ENCODE data around the gene GPR55. TPM values are rescaled to one million over a fixed set of nuclear protein-coding genes. Genes with fewer than 3 reads are reported as not detected.

GPR55 gene
- total and polyA plus RNA-seq, 2 donors (not counting 1 experiment from before 2014, with no cell fraction given): 3.0 to 4.1 TPM

- Histone ChIP-seq H2AFZ (ENCODE audit: insufficient read depth, low read depth, low read length, poor library complexity, severe bottlenecking) (no peak overlapping the region), H3K4me1 (ENCODE audit: control insufficient read depth in 2 of 2, insufficient read depth in 2 of 2, low read length in 2 of 2) (peaks cover 87 to 94% of the 10 kb centered on the region in 2 donors), H3K27ac (ENCODE audit: low read length in 2 of 2) (peak overlapping the region; percentile 90 to 99), H3K27me3 (replicated peaks in 1 of 4; ENCODE audit: control extremely low read depth in 1 of 4, control insufficient read depth in 3 of 4, insufficient read depth in 4 of 4, low read length in 3 of 4) (no peaks in the 10 kb centered on the region), H3K36me3 (replicated peaks in 1 of 2; ENCODE audit: control extremely low read depth in 1 of 2, control insufficient read depth in 1 of 2, extremely low read depth in 1 of 2, insufficient read depth in 2 of 2, low read length in 1 of 2) (peaks cover 0 to 19% of the 10 kb centered on the region in 2 experiments), H3K4me2 (replicated peaks; ENCODE audit: low read depth, low read length, poor library complexity, severe bottlenecking) (peak overlapping the region; percentile 85), H4K20me1 (ENCODE audit: control insufficient read depth, insufficient read depth, low read length, poor library complexity, severe bottlenecking) (no peaks in the 10 kb centered on the region), H3K9me3 (ENCODE audit: control extremely low read depth in 1 of 3, control insufficient read depth in 2 of 3, insufficient read depth in 1 of 3, low read length in 2 of 3) (peaks cover 0 to 6% (median 0%) of the 10 kb centered on the region in 3 donors), H3K79me2 (ENCODE audit: control insufficient read depth, insufficient read depth, low read length) (peaks cover 66% of the 10 kb centered on the region), H3K4me3 (ENCODE audit: control extremely low read depth in 1 of 5, extremely low read depth in 1 of 5, insufficient read depth in 1 of 5, low read depth in 2 of 5, low read length in 4 of 5) (no peak overlapping the region), H3K9ac (ENCODE audit: low read length) (no peak overlapping the region)
- TF ChIP-seq, protein P1, sequence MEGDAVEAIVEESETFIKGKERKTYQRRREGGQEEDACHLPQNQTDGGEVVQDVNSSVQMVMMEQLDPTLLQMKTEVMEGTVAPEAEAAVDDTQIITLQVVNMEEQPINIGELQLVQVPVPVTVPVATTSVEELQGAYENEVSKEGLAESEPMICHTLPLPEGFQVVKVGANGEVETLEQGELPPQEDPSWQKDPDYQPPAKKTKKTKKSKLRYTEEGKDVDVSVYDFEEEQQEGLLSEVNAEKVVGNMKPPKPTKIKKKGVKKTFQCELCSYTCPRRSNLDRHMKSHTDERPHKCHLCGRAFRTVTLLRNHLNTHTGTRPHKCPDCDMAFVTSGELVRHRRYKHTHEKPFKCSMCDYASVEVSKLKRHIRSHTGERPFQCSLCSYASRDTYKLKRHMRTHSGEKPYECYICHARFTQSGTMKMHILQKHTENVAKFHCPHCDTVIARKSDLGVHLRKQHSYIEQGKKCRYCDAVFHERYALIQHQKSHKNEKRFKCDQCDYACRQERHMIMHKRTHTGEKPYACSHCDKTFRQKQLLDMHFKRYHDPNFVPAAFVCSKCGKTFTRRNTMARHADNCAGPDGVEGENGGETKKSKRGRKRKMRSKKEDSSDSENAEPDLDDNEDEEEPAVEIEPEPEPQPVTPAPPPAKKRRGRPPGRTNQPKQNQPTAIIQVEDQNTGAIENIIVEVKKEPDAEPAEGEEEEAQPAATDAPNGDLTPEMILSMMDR (IDR thresholded peaks at IDR 0.05): no peak
- TF ChIP-seq EZH2 (IDR thresholded peaks at IDR 0.05; ENCODE audit: borderline replicate concordance, insufficient read depth, low read depth, low read length, poor library complexity, severe bottlenecking): no peak
- ATAC-seq (ENCODE audit: low read depth): no peak
- H3K4me3 Mint-ChIP-seq: peak overlapping the region; percentile 80
- intact Hi-C loops (cut with micrococcal nuclease): loop anchor here (10.0 kb wide), 1 partner anchor 522 kb away; the partner anchor contains the start of gene B3GNT7
- CTCF ChIA-PET: interaction anchor here (0.7 to 2.6 kb wide), 7 partner anchors 9 to 115 kb away, joined by 3 to 21 read pairs (median 3); partner anchors contain the start of gene ITM2C
- WGBS (ENCODE audit: insufficient coverage): 86% methylated on average over 9 of the region's 14 CpGs
- POLR2A ChIA-PET: interaction anchor here (0.9 kb wide), 1 partner anchor 22 kb away, joined by 3 read pairs; no protein-coding TSS in a partner anchor
- H3K27ac Mint-ChIP-seq: peak overlapping the region; percentile 87
- H3K9me3 Mint-ChIP-seq (ENCODE audit: insufficient read depth): no peaks in the 10 kb centered on the region
- DNase-seq: peak; percentile 11
- peaks cover 63% of the 10 kb centered on the region for H3K4me1 Mint-ChIP-seq
- no peaks in the 10 kb centered on the region for H3K27me3 Mint-ChIP-seq
These were observed 52.7 kb downstream of the GPR55 start for GRCh38 chr2:230872151-230872967.

All from B cell (primary cell).